ENCODE data around the gene ZNF436. TPM values are rescaled to one million over a fixed set of nuclear protein-coding genes. Genes with fewer than 3 reads are reported as not detected.
"Not testable (repeated sequence)": the region's sequence is repeated elsewhere in the genome, so short reads cannot be mapped to it uniquely, and the experiment has no call there.

The ZNF436 gene
- total RNA-seq, 1 donor: 30.5 TPM

DNA sequence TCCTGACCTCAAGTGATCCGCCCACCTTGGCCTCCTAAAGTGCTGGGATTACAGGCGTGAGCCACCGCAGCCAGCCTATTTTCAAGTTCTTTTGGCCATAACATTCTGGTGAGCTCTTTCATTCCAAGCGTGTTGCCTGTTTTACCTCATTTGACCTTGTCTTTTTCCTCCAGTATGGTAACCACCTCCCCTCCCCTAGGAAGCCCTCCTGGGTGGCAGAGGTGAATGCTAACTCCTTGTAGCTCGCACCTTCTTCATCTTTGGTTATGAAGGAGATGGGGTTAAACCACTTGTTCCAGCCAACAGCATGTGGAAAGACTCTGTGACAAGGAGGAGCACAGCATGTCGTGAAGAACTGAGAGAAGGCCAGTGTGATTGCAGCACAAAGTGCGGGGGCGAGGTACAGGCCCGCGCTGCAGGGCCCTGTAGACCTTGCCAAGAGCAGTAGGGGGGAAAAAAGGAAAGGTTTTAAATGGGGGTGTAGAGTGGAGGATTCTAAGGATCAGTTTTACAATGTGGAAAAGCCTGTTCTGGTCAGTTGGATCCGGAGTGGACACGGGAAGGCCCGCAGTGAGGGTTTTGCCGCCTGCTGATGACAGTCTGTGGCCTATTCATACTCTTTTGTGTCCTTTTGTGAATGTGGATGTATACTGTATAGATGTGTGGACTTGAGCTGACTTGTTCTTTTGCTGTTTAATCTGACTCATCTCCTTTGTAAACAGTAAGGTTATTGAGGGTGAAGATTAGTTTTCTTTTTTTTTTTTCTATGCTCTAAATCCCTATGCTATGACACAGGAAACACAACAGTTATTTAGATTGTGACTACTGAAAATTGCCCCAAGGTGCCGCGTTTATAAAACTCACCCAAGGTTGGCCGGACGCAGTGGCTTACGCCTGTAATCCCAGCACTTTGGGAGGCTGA is 7.5 kb upstream of the ZNF436 start:
- H3K4me3 ChIP-seq (ENCODE audit: low read depth, low read length): no peak overlapping the region

DNA sequence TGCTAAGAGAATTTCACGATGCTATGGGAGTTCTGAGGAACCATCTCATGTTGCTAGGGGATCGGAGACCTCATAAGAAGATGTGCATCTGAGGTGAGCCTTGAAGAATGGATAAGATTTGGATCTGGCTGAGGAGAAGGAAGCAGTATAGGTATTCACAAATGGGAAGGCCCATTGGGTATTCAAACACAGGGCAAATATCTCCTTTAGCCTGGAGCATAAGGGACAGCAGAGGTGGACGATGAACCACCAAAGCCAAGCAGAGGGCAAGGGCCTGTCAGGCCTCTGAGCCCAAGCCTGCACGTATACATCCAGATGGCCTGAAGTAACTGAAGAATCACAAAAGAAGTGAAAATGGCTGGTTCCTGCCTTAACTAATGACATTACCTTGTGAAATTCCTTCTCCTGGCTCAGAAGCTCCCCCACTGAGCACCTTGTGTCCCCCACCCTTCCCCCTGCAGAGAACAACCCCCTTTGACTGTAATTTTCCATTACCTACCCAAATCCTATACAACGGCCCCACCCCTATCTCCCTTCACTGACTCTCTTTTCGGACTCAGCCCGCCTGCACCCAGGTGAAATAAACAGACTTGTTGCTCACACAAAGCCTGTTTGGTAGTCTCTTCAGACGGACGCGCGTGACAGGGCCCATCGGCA is 4.6 kb upstream of the ZNF436 start:
- DNase-seq (ENCODE audit: low read depth); H3K4me3 ChIP-seq (ENCODE audit: low read depth, low read length): not testable (repeated sequence)

More for the DNA sequence above, 7.5 kb upstream of the ZNF436 start:
- peak; percentile 68 for DNase-seq (ENCODE audit: low read depth)
- TF ChIP-seq, protein P1, sequence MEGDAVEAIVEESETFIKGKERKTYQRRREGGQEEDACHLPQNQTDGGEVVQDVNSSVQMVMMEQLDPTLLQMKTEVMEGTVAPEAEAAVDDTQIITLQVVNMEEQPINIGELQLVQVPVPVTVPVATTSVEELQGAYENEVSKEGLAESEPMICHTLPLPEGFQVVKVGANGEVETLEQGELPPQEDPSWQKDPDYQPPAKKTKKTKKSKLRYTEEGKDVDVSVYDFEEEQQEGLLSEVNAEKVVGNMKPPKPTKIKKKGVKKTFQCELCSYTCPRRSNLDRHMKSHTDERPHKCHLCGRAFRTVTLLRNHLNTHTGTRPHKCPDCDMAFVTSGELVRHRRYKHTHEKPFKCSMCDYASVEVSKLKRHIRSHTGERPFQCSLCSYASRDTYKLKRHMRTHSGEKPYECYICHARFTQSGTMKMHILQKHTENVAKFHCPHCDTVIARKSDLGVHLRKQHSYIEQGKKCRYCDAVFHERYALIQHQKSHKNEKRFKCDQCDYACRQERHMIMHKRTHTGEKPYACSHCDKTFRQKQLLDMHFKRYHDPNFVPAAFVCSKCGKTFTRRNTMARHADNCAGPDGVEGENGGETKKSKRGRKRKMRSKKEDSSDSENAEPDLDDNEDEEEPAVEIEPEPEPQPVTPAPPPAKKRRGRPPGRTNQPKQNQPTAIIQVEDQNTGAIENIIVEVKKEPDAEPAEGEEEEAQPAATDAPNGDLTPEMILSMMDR (IDR thresholded peaks at IDR 0.05; ENCODE audit: insufficient read depth, low read length): no peak

DNA sequence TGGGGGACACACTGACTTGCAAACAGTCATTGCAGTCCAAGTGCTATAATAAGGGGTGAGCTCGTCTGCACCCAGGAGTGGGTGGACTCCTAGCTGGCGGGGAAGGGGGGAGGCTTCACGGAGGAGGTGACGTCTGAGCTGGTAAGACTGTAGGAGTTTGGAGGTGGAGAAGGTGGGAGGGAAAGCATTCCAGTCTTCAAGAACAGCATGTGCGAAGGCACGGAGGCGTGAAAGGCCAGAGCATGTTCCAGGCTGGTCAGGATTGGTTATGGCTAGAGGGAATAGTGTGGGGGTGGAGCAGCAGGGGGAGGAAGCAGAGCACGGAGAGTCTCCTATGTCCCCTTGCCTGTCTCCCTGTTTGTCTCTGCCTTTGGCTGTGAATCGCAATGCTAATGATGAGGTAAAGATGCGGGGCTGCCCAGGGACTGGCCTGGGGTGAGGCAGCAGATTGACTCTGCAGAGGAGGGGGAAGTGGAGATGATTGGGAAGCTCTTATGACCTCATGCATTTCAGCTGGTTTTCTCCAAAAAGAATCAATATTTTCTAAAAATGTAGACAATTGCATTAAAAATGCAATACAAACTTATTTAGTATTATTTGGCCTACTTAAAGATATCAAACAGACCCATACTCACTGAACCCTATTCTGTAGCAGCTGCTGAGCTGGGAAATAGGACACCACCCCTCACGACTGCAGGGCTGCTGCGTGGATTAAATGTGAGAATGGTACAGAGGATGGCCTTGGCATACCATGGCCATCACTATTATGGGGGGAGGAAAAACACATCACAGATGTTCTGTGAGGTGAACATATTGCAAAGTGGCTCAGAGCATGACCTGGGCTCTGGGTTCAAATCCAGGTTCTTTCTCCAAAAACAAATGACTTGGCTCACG is 2.6 kb upstream of the ZNF436 start:
- H3K4me3 ChIP-seq (ENCODE audit: low read depth, low read length): no peak overlapping the region
- no peak for DNase-seq (ENCODE audit: low read depth)
- TF ChIP-seq, protein P1 (IDR thresholded peaks at IDR 0.05; ENCODE audit: insufficient read depth, low read length): no peak

DNA sequence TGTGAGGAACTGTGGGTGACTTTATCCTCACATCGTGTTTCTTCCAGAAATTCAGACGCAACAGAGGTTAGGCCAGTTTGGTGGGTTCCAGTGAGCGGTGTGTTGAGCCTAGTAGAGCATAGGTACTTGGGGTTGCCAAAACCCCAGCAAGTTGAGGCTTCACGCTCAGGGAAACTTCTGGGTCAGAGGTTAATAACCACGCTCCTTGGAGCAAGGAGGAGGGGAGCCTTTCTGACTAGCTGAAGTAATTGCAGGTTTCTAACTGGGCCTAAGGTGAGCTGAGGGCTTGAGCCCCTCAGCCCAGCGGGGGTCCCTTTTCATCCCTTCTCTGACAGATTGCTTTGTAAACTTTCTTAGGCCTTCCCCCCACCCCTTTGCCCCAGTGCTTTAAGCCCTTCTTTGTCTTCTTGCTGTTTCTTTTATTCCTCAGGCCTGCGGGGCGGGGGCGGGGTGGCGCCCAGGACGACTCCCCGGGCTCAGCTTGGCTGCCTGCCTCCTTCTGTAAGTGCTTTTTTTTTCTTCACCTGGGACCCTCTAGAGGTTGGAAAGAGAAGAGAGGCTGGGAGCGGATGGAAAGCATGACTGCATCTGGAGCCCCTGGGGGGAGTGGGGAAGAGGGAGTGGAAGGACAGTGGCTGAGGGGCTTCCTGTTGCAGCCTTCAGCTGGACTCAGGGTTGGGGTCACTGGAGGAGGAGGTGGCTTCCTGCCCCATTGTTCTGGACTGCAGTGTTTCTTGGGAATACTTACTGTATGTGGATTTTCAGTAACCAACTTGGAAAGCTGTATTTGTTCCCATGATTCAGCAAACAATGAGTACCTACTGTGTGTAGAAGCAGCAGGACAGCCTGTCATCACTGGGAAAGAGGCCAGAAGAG is 1.3 kb upstream of the ZNF436 start:
- DNase-seq (ENCODE audit: low read depth): no peak
- TF ChIP-seq, protein P1 (IDR thresholded peaks at IDR 0.05; ENCODE audit: insufficient read depth, low read length): no peak
- H3K4me3 ChIP-seq (ENCODE audit: low read depth, low read length): peak overlapping the region; percentile 98

DNA sequence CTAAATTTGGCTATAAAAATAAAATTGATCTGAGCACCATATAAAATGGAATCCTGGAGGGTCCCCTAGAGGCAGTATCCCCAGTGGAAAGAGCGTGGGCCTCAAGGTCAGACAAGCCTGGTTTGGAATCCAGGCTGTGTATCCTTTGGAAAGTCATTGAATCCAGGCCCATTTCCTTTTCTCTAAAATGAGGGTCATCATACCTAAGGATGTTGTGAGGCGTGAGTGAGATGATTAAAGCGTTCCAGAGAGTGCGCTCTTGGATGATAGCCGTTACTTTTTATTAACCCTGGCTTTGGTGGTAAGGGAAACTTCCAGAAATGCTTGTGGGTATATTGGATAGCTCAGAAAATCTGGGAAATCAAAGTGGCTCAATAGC is 683 bp upstream of the ZNF436 start:
- TF ChIP-seq, protein P1 (IDR thresholded peaks at IDR 0.05; ENCODE audit: insufficient read depth, low read length): no peak
- peak overlapping the region; percentile 98 for H3K4me3 ChIP-seq (ENCODE audit: low read depth, low read length)
- DNase-seq (ENCODE audit: low read depth): peak; percentile 24

DNA sequence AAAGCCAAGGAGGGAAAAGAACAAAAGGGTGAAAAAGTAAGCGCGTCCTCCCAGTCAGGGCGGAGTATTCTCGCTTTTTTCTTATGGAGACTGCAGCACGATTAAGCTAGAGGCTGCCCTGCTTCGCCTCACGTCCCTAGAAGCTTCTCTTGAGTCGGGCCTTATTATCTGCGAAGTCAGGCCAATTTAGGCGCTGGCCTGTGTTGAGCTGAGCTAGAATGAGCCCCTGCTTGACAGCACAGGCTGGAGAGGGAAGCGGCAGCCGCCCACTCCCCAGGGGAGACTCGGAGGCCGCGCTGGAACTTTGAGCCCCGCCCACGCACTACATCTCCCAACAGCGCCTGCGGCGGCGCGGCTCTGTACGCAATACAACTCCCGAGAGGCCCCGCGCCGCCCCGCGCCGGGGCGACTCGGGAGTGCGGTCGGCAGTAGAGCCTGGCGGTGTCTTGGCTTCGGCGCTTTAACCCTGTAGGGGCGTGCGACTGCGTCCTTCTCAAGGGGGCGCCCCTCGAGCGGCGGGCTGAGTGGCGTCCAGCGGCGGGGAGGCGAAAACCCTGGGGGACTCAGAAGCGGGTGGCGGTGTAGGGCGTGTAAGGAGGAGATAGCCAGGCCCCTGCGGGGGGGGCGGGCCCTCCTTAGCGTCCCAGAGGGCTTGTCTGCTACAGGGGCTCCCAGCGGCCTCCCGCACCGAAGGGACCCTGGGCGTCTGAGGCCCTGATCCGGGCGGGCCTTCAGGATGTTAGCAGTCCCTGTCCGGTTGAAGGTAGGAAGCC is 888 bp downstream of the ZNF436 start:
- peak; percentile 86 for DNase-seq (ENCODE audit: low read depth)
- TF ChIP-seq, protein P1 (IDR thresholded peaks at IDR 0.05; ENCODE audit: insufficient read depth, low read length): no peak
- peak overlapping the region; percentile 98 for H3K4me3 ChIP-seq (ENCODE audit: low read depth, low read length)

All from fibroblast of the aortic adventitia (primary cell).